Cardiac muscle cell (in vitro differentiated cells and primary cell): ENCODE data around the gene SLC19A1. TPM values are rescaled to one million over a fixed set of nuclear protein-coding genes. Genes with fewer than 3 reads are reported as not detected.

ENCODE experiments used
- DNase-seq, 2 donors: peaks; one replicate each; pipeline versions ENCODE4 v3.0.0 to v3.0.0-alpha.2; 2010 to 2017; ENCODE audit warnings: low read depth in 1 of 2, low spot score in 1 of 2
- H3K27ac ChIP-seq: fragments of 200-600 bp; sonication (generic); 2 replicates; pipeline ENCODE4 v1.5.1; 2016
- H3K27me3 ChIP-seq: fragments of 200-600 bp; sonication (generic); 2 replicates; pipeline ENCODE4 v1.6.0; 2016; ENCODE audit warnings: control low read depth
- H3K36me3 ChIP-seq: fragments of 200-600 bp; sonication (generic); 2 replicates; pipeline ENCODE4 v1.5.1; 2016; ENCODE audit warnings: control low read depth
- H3K4me1 ChIP-seq: fragments of 200-600 bp; sonication (generic); 2 replicates; pipeline ENCODE4 v1.8.1; 2017; ENCODE audit warnings: low read depth, mild to moderate bottlenecking, mixed run types
- H3K4me3 ChIP-seq: fragments of 200-600 bp; sonication (generic); 2 replicates; pipeline ENCODE4 v1.5.1; 2016; ENCODE audit warnings: mild to moderate bottlenecking
- H3K9me3 ChIP-seq: fragments of 200-600 bp; sonication (generic); 2 replicates; pipeline ENCODE4 v1.5.1; 2017; ENCODE audit warnings: low read depth, mild to moderate bottlenecking, control low read depth
- CTCF ChIP-seq: IDR thresholded peaks from 2 replicates; pipeline ENCODE4 v1.5.1; 2012; ENCODE audit warnings: low read depth, mild to moderate bottlenecking, low read length
- polyA plus RNA-seq: library from polyadenylated mRNA; unstranded; fragments of >200 nt; fragmentation: Nextera tagmentation; extraction: Ambion mirVana; gene quantifications from 2 replicates; pipeline ENCODE4 v1.2.1, GENCODE V29; 2016
- total RNA-seq: library from RNA; depleted of rRNA; stranded (reverse); fragments of >200 nt; gene quantifications from 2 replicates; pipeline ENCODE4 v1.2.3, GENCODE V29; 2016

Gene SLC19A1
- total and polyA plus RNA-seq, 2 experiments from 2014 or later, result 25.4 to 50.3 TPM

GRCh38 chr21:45588871-45589491, 46.7 kb upstream of the SLC19A1 start:
- Histone ChIP-seq H3K27me3 (peaks cover 16% of the 10 kb centered on the region), H3K9me3 (peaks cover 2% of the 10 kb centered on the region), H3K27ac (no peak overlapping the region), H3K4me3 (no peak overlapping the region), H3K4me1 (no peaks in the 10 kb centered on the region), H3K36me3 (no peaks in the 10 kb centered on the region)
- no peak for DNase-seq
- no peak for TF ChIP-seq CTCF

GRCh38 chr21:45588086-45588825, 46.0 kb upstream of the SLC19A1 start:
- no peak overlapping the region for H3K27ac ChIP-seq
- DNase-seq, result no peak
- no peak overlapping the region for H3K4me3 ChIP-seq
- peaks cover 2% of the 10 kb centered on the region for H3K9me3 ChIP-seq
- peaks cover 16% of the 10 kb centered on the region for H3K27me3 ChIP-seq
- TF ChIP-seq CTCF, result no peak
- H3K4me1 ChIP-seq, result no peaks in the 10 kb centered on the region
- H3K36me3 ChIP-seq, result no peaks in the 10 kb centered on the region

- TF ChIP-seq CTCF, result no peak
- Histone ChIP-seq H3K9me3 (peaks cover 2% of the 10 kb centered on the region), H3K4me1 (no peaks in the 10 kb centered on the region)
Observed at GRCh38 chr21:45586289-45586858, 44.1 kb upstream of the SLC19A1 start.

GRCh38 chr21:45584786-45585185, 42.5 kb upstream of the SLC19A1 start:
- Histone ChIP-seq H3K27ac (no peak overlapping the region), H3K4me1 (no peaks in the 10 kb centered on the region), H3K36me3 (no peaks in the 10 kb centered on the region), H3K27me3 (peaks cover 11% of the 10 kb centered on the region), H3K4me3 (no peak overlapping the region), H3K9me3 (peaks cover 2% of the 10 kb centered on the region)
- no peak for DNase-seq
- no peak for TF ChIP-seq CTCF

More at GRCh38 chr21:45586289-45586858, 44.1 kb upstream of the SLC19A1 start:
- DNase-seq, result no peak
- H3K36me3 ChIP-seq, result no peaks in the 10 kb centered on the region
- H3K27ac ChIP-seq, result no peak overlapping the region
- peaks cover 16% of the 10 kb centered on the region for H3K27me3 ChIP-seq
- no peak overlapping the region for H3K4me3 ChIP-seq

- Histone ChIP-seq H3K4me3 (no peak overlapping the region), H3K27me3 (peaks cover 6% of the 10 kb centered on the region)
Observed at GRCh38 chr21:45583831-45584509, 41.7 kb upstream of the SLC19A1 start.

More at GRCh38 chr21:45583831-45584509, 41.7 kb upstream of the SLC19A1 start:
- TF ChIP-seq CTCF, result no peak
- Histone ChIP-seq H3K27ac (no peak overlapping the region), H3K9me3 (peaks cover 2% of the 10 kb centered on the region), H3K36me3 (no peaks in the 10 kb centered on the region), H3K4me1 (no peaks in the 10 kb centered on the region)
- DNase-seq, result no peak
